HG03039 (cell line): Measurements from ENCODE around the gene GSTM2.

Source experiments
- ATAC-seq: cut with Tn5 transposase; IDR thresholded peaks from one replicate; pipeline ENCODE4 v1.9.1; 2021; ENCODE audit warnings: mild to moderate bottlenecking, moderate library complexity; ENCODE audit not compliant: unreplicated experiment

The GSTM2 gene

GRCh38 chr1:109667452-109668122 is at the start of gene GSTM2:
TSS of gene GSTM2 (plus strand) at chr1:109668057. CDS start at chr1:109668116, 59 bp downstream.
- peak; percentile 92 for ATAC-seq

DNA sequence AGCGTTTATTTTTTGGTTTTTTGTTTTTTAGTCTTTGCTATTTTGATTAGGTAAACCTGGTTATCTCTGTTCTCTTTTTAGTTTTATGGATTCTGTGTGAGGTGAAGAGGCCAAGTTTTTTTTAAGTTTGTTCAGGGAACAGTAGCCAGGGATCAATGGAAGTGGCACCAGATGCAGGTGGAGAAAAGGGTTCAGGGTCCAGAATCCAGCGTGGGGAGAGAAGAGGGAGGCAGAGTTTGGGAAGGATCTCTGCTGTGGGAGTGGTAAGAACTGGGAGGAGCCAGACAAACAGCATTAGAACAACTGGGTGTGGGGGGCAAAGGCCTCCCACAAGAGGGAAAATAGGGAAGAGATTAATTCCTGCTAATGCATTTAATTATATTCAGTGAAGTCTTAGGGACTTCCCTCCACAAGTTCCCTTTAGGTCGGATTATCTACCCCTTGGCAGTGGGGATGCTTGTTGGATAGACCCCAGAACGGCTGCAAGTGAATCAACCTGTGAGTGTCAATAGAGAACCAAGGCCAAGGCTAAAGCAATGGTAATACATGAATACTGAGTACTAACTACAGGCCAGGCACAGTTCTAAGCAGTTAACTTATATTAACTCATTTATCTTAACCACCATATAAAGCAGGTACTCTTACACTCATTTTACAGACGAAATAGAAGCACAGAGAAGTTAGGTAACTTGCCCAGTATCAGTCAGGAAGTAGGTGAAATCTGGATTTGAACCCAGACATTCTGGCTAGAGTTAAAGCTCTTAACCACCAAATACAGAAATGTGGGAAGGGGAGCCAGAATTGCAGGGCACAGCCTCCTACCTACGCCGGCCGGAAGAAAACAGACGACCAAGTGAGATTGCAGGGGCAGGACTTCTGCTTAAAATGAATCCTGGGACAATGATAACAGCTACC is 48.9 kb upstream of the GSTM2 start:
- ATAC-seq: no peak

- ATAC-seq: peak; percentile 41
Measured at GRCh38 chr1:109619576-109620400, 48.1 kb upstream of the GSTM2 start, which contains the start of the genes AMPD2 and GNAT2. TSS of gene AMPD2 (plus strand) at chr1:109619837. CDS start at chr1:109621176, 1,339 bp downstream. TSS of gene GNAT2 (minus strand) at chr1:109619616. CDS start at chr1:109612870, 6,746 bp downstream.

- ATAC-seq: no peak
Measured at GRCh38 chr1:109620401-109620791, 47.5 kb upstream of the GSTM2 start.

DNA sequence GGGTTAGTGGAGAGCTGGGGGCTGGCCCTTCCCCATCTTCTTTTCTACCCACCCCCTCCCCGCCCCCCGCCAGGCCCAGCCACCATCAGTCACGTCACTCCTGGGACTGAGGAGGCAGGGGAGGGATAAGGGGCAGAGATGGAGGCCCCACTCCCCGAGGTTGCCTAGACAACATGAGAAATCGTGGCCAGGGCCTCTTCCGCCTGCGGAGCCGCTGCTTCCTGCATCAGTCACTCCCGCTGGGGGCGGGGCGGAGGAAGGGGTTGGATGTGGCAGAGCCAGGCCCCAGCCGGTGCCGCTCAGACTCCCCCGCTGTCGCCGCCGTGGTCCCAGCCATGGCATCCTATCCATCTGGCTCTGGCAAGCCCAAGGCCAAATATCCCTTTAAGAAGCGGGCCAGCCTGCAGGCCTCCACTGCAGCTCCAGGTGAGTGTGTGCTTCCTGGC is 47.0 kb upstream of the GSTM2 start:
- peak; percentile 61 for ATAC-seq

- ATAC-seq: no peak
Measured at GRCh38 chr1:109621379-109622136, 46.3 kb upstream of the GSTM2 start.

GRCh38 chr1:109622137-109622892 is 45.5 kb upstream of the GSTM2 start:
- ATAC-seq: no peak

- no peak for ATAC-seq
Measured at GRCh38 chr1:109622895-109623294, 45.0 kb upstream of the GSTM2 start.

DNA sequence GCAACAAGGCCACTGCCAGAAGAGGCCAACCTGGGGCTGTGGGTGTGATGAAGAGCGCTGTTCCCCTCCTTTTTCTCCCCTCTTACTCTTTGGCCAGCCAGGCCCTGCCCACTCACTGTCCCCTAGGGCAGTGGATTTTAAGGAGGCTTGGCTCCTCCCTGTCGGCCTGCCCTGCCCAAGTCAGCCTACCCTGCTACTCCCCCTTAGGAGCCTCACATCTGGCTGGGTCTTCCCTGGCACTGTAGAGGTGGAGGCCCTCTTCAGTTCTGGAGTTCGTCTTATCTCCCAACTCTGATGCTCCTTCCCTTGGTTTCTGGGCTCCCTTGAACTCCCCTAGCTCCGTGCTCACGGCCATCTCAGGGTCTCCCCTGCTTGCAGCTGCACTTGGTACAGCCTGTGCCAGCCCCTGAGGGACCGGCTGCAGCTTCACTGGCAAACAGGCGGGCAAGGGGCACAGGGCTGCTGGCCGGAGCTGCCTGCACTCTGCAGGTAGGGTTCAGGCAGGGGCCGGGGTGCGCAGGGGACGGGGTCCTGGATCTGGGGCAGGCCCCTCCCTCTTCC is 44.2 kb upstream of the GSTM2 start:
- ATAC-seq: no peak

DNA sequence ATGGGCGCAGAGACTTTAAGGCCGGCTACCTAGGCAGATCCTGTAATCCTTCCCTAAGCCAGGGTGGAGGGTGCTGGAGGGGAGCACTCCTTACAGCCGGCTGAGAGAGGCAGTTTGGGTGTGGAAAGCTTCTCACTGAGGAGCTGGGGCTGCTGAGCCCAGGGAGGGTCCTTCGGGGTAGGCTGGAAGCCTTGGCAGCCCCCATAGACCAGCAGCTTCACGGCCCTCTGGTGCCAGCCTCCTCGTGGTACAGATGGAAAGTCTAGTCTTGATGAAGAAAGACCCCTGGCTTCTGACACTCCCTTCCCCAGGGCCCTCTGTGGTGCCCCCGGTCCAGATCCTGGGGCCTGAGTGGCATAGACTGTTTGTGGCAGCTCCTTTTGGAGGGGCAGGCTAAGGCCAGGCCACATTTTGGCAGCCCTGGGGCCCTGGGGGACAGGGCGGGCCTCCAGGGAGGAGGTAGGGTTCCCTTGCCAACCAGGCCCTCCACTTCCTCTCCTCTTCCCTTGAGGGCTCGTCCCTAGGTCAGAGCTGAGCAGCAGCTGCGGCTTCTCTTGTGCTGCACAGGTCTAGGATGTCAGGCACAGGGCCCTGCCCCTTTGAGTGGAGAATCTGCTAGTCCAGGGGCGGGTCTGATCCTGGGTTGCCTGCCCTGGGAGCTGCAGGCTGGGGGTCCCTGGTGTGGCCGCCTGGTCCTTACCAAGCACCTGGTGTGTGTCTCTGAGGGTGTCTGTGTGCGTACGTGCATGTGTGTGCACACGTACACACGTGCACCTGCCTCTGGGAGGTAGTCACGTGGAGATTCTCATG is 43.5 kb upstream of the GSTM2 start:
- no peak for ATAC-seq

GRCh38 chr1:109625176-109625575 is 42.7 kb upstream of the GSTM2 start:
- no peak for ATAC-seq

DNA sequence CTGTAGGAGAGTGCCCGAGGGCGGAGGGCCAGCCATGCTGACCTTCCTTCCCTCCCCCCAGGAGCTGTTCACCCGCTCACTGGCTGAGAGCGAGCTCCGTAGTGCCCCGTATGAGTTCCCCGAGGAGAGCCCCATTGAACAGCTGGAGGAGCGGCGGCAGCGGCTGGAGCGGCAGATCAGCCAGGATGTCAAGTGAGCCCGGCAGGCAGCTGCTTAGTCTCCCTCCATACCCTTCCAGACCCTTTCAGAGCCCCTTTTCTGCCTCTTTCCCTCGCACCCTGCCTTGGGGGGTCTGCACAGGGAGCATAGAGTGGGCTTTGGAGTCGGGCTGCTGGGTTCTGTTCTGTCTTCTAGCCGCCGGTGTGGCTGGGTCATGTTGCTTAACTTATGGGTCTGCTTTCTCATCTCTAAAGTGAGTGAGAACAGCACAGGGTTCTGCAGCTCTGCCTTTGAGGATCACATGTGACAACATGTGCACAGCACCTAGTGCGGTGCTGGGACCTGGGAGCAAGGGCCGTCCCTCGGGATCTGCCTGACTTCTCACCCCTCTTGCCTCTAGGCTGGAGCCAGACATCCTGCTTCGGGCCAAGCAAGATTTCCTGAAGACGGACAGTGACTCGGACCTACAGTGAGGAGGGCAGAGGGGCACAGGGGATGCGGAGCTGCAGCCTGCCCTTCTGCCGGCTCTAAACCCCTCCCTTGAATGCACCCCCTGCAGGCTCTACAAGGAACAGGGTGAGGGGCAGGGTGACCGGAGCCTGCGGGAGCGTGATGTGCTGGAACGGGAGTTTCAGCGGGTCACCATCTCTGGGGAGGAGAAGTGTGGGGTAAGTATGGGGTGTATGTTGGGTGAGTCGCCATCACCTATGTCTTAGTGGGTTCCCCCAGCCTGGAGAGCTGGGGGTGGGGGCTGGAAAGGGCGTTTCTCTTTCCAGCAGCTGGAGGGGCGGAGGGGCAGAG is 42.0 kb upstream of the GSTM2 start:
- no peak for ATAC-seq

GRCh38 chr1:109626682-109627408 is 41.0 kb upstream of the GSTM2 start:
- ATAC-seq: no peak

GRCh38 chr1:109627692-109628399 is 40.0 kb upstream of the GSTM2 start:
- ATAC-seq: no peak

DNA sequence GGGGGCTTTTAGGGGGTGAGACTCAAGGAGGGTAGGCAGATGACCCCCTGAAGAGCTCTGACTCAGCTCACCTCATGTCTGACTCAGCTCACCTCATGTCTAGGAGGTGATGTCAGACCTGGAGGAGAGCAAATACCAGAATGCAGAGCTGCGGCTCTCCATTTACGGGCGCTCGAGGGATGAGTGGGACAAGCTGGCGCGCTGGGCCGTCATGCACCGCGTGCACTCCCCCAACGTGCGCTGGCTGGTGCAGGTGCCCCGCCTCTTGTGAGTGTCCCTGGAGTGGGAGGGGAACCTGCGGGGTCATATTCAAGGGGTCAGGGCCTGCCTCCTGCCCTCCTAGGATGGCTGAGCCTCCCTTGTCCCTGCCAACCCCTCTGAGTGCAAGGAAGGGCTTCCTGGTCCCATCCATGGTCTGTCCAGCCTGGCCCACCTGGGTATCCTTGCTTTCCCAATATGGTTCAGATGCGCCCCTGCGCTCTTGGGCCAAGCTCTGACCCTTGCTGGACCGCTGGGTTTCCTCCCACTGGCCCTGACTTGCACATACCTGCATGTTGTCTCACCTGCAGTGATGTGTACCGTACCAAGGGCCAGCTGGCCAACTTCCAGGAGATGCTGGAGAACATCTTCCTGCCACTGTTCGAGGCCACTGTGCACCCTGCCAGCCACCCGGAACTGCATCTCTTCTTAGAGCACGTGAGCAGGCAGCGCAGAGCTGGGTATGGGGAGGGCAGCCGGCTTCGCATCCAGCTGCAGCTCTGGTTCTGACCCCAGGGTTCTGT is 39.1 kb upstream of the GSTM2 start:
- no peak for ATAC-seq
